CD4-positive, alpha-beta memory T cell (primary cell): Measurements from ENCODE around the gene FRMPD4. TPM values are rescaled to one million over a fixed set of nuclear protein-coding genes. Genes with fewer than 3 reads are reported as not detected.

ENCODE experiments used
- CTCF ChIA-PET: fragments of 350-600 bp; sonication (Branson Sonifier 250); formaldehyde crosslinking; loops from one replicate; lab custom pipeline; 2021; ENCODE audit warnings: inconsistent platforms; ENCODE audit not compliant: partially characterized antibody; lab: Charles Lee
- POLR2A ChIA-PET: fragments of 350-600 bp; sonication (Branson Sonifier 250); formaldehyde crosslinking; loops from one replicate; lab custom pipeline; 2021; ENCODE audit not compliant: partially characterized antibody; lab: Charles Lee
- DNase-seq, 5 donors: peaks; one replicate each; pipeline versions ENCODE4 v3.0.0 to v3.0.0-alpha.2; 2020 to 2022; ENCODE audit warnings: mixed read lengths in 1 of 5
- H3K27ac ChIP-seq: one replicate; pipeline ENCODE4 v1.7.0; 2013; ENCODE audit warnings: low read depth, low read length
- H3K27me3 ChIP-seq: 2 replicates; pipeline ENCODE4 v1.7.0; 2013; ENCODE audit warnings: mild to moderate bottlenecking, low read length, moderate library complexity; ENCODE audit not compliant: insufficient read depth
- H3K36me3 ChIP-seq: 2 replicates; pipeline ENCODE4 v1.7.0; 2013; ENCODE audit warnings: mild to moderate bottlenecking, low read length, moderate library complexity; ENCODE audit not compliant: insufficient read depth
- H3K4me1 ChIP-seq: 2 replicates; pipeline ENCODE4 v1.7.0; 2013; ENCODE audit warnings: mild to moderate bottlenecking, low read length, moderate library complexity; ENCODE audit not compliant: insufficient read depth
- H3K4me3 ChIP-seq, 2 donors: one replicate each; pipeline ENCODE4 v1.7.0; 2013; ENCODE audit warnings: low read length in 2 of 2, mild to moderate bottlenecking in 1 of 2
- H3K9me3 ChIP-seq, 2 donors: one replicate each; pipeline ENCODE4 v1.7.0; 2013; ENCODE audit warnings: low read length in 2 of 2, control low read depth in 1 of 2; ENCODE audit not compliant: control insufficient read depth in 1 of 2
- H3K27ac Mint-ChIP-seq, 7 donors: one replicate each; pipeline ENCODE4 v1.8.0; 2020 to 2021; ENCODE audit warnings: mixed read lengths in 7 of 7, mild to moderate bottlenecking in 6 of 7, inconsistent platforms in 3 of 7, moderate library complexity in 3 of 7
- H3K27me3 Mint-ChIP-seq, 2 donors: one replicate each; pipeline ENCODE4 v1.8.0; 2020 to 2021; ENCODE audit warnings: mixed read lengths in 2 of 2
- H3K36me3 Mint-ChIP-seq, 2 donors: one replicate each; pipeline ENCODE4 v1.8.0; 2020 to 2021; ENCODE audit warnings: mixed read lengths in 2 of 2, inconsistent platforms in 1 of 2, mild to moderate bottlenecking in 1 of 2
- H3K4me1 Mint-ChIP-seq, 4 donors: one replicate each; pipeline ENCODE4 v1.8.0; 2020 to 2021; ENCODE audit warnings: mixed read lengths in 4 of 4, mild to moderate bottlenecking in 1 of 4
- H3K4me3 Mint-ChIP-seq, 8 donors: one replicate each; pipeline ENCODE4 v1.8.0; 2020 to 2021; ENCODE audit warnings: mixed read lengths in 8 of 8, mild to moderate bottlenecking in 7 of 8, moderate library complexity in 6 of 8, inconsistent platforms in 3 of 8
- H3K9me3 Mint-ChIP-seq, 8 donors: one replicate each; pipeline ENCODE4 v1.8.0; 2020 to 2021; ENCODE audit warnings: mixed read lengths in 8 of 8, mild to moderate bottlenecking in 5 of 8, inconsistent platforms in 3 of 8, moderate library complexity in 1 of 8
- intact Hi-C: fragments of 100-400 bp; cut with micrococcal nuclease; formaldehyde crosslinking; loops from one replicate; pipeline ENCODE4 v1.15.1; 2023
- polyA plus RNA-seq, 2 donors: library from polyadenylated mRNA; unstranded; fragments of 300-500 nt; fragmentation: Illumina TruSeq; gene quantifications; one replicate each; pipeline ENCODE4 v1.2.3, GENCODE V29; 2021
- total RNA-seq, 2 experiments: library from RNA; stranded (reverse); gene quantifications; one replicate each; pipeline ENCODE4 v1.2.3, GENCODE V29; 2021

Gene FRMPD4
- total and polyA plus RNA-seq, 4 experiments from 2014 or later: not detected

- Histone ChIP-seq H3K27ac (no peak overlapping the region), H3K4me1 (no peaks in the 10 kb centered on the region), H3K27me3 (no peaks in the 10 kb centered on the region), H3K4me3 (no peak overlapping the region), H3K9me3 (no peaks in the 10 kb centered on the region), H3K36me3 (no peaks in the 10 kb centered on the region)
- no peaks in the 10 kb centered on the region for H3K27me3 Mint-ChIP-seq
- ChIA-PET POLR2A (no interaction called here), CTCF (no interaction called here)
- no peaks in the 10 kb centered on the region for H3K4me1 Mint-ChIP-seq
- H3K27ac Mint-ChIP-seq: no peak overlapping the region
- no peaks in the 10 kb centered on the region for H3K36me3 Mint-ChIP-seq
- intact Hi-C loops: no loop called here
- DNase-seq: no peak
- H3K4me3 Mint-ChIP-seq: no peak overlapping the region
- H3K9me3 Mint-ChIP-seq: no peaks in the 10 kb centered on the region
These were observed 194.6 kb downstream of the FRMPD4 start for GRCh38 chrX:12332786-12333347.

GRCh38 chrX:12339921-12340320, 201.6 kb downstream of the FRMPD4 start:
- no peaks in the 10 kb centered on the region for H3K4me1 Mint-ChIP-seq
- CTCF ChIA-PET: no interaction called here
- no peaks in the 10 kb centered on the region for H3K36me3 ChIP-seq

GRCh38 chrX:12344954-12345353, 206.7 kb downstream of the FRMPD4 start:
- H3K27me3 ChIP-seq: no peaks in the 10 kb centered on the region
- H3K27ac Mint-ChIP-seq: no peak overlapping the region
- H3K36me3 ChIP-seq: no peaks in the 10 kb centered on the region
- DNase-seq: no peak
- ChIA-PET CTCF (no interaction called here), POLR2A (no interaction called here)
- H3K4me1 Mint-ChIP-seq: no peaks in the 10 kb centered on the region
- peaks cover 0 to 5% (median 0%) of the 10 kb centered on the region in 8 donors for H3K9me3 Mint-ChIP-seq
- H3K36me3 Mint-ChIP-seq: no peaks in the 10 kb centered on the region
- no peak overlapping the region for H3K4me3 ChIP-seq
- no peaks in the 10 kb centered on the region for H3K4me1 ChIP-seq
- H3K27ac ChIP-seq: no peak overlapping the region
- intact Hi-C loops: no loop called here
- H3K9me3 ChIP-seq: no peaks in the 10 kb centered on the region
- no peaks in the 10 kb centered on the region for H3K27me3 Mint-ChIP-seq
- H3K4me3 Mint-ChIP-seq: no peak overlapping the region

More at GRCh38 chrX:12339921-12340320, 201.6 kb downstream of the FRMPD4 start:
- no peaks in the 10 kb centered on the region for H3K9me3 ChIP-seq
- no peak overlapping the region for H3K4me3 Mint-ChIP-seq
- H3K27ac ChIP-seq: no peak overlapping the region
- DNase-seq: no peak
- no peaks in the 10 kb centered on the region for H3K36me3 Mint-ChIP-seq
- peaks cover 0 to 5% (median 0%) of the 10 kb centered on the region in 8 donors for H3K9me3 Mint-ChIP-seq
- H3K27ac Mint-ChIP-seq: no peak overlapping the region
- no peaks in the 10 kb centered on the region for H3K27me3 Mint-ChIP-seq
- no peaks in the 10 kb centered on the region for H3K4me1 ChIP-seq
- intact Hi-C loops: no loop called here
- H3K4me3 ChIP-seq: no peak overlapping the region
- POLR2A ChIA-PET: no interaction called here
- no peaks in the 10 kb centered on the region for H3K27me3 ChIP-seq

GRCh38 chrX:12349201-12349600, 210.9 kb downstream of the FRMPD4 start:
- H3K4me3 Mint-ChIP-seq: no peak overlapping the region
- Histone ChIP-seq H3K9me3 (no peaks in the 10 kb centered on the region), H3K4me1 (no peaks in the 10 kb centered on the region), H3K27me3 (no peaks in the 10 kb centered on the region), H3K27ac (no peak overlapping the region), H3K36me3 (no peaks in the 10 kb centered on the region), H3K4me3 (no peak overlapping the region)
- H3K9me3 Mint-ChIP-seq: peaks cover 0 to 2% (median 0%) of the 10 kb centered on the region in 8 donors
- H3K4me1 Mint-ChIP-seq: no peaks in the 10 kb centered on the region
- no peak overlapping the region for H3K27ac Mint-ChIP-seq
- no peaks in the 10 kb centered on the region for H3K36me3 Mint-ChIP-seq
- intact Hi-C loops: no loop called here
- ChIA-PET CTCF (no interaction called here), POLR2A (no interaction called here)
- H3K27me3 Mint-ChIP-seq: no peaks in the 10 kb centered on the region
- no peak for DNase-seq

GRCh38 chrX:12352922-12353321, 214.6 kb downstream of the FRMPD4 start:
- no peak overlapping the region for H3K27ac ChIP-seq
- H3K9me3 Mint-ChIP-seq: peaks cover 0 to 2% (median 0%) of the 10 kb centered on the region in 8 donors
- no peak overlapping the region for H3K27ac Mint-ChIP-seq
- H3K4me3 Mint-ChIP-seq: no peak overlapping the region
- no peaks in the 10 kb centered on the region for H3K4me1 ChIP-seq
- intact Hi-C loops: no loop called here
- H3K36me3 ChIP-seq: no peaks in the 10 kb centered on the region
- H3K27me3 Mint-ChIP-seq: no peaks in the 10 kb centered on the region
- no peaks in the 10 kb centered on the region for H3K27me3 ChIP-seq
- no peak overlapping the region for H3K4me3 ChIP-seq
- no peaks in the 10 kb centered on the region for H3K4me1 Mint-ChIP-seq
- POLR2A ChIA-PET: no interaction called here
- no peaks in the 10 kb centered on the region for H3K36me3 Mint-ChIP-seq
- CTCF ChIA-PET: no interaction called here
- no peaks in the 10 kb centered on the region for H3K9me3 ChIP-seq
- DNase-seq: no peak

- CTCF ChIA-PET: no interaction called here
- Mint-ChIP-seq H3K36me3 (no peaks in the 10 kb centered on the region), H3K27ac (no peak overlapping the region), H3K27me3 (no peaks in the 10 kb centered on the region), H3K4me1 (no peaks in the 10 kb centered on the region), H3K4me3 (no peak overlapping the region), H3K9me3 (peaks cover 0 to 4% (median 0%) of the 10 kb centered on the region in 8 donors)
- Histone ChIP-seq H3K27me3 (no peaks in the 10 kb centered on the region), H3K36me3 (no peaks in the 10 kb centered on the region), H3K4me1 (no peaks in the 10 kb centered on the region), H3K9me3 (no peaks in the 10 kb centered on the region), H3K27ac (no peak overlapping the region), H3K4me3 (no peak overlapping the region)
- no peak for DNase-seq
- intact Hi-C loops: no loop called here
- POLR2A ChIA-PET: no interaction called here
These were observed 222.1 kb downstream of the FRMPD4 start for GRCh38 chrX:12360383-12360782.

- CTCF ChIA-PET: no interaction called here
- no peak overlapping the region for H3K27ac ChIP-seq
- no peaks in the 10 kb centered on the region for H3K36me3 ChIP-seq
- H3K4me1 ChIP-seq: no peaks in the 10 kb centered on the region
- POLR2A ChIA-PET: no interaction called here
- no peaks in the 10 kb centered on the region for H3K36me3 Mint-ChIP-seq
- no peak overlapping the region for H3K4me3 ChIP-seq
- no peak overlapping the region for H3K4me3 Mint-ChIP-seq
- H3K4me1 Mint-ChIP-seq: no peaks in the 10 kb centered on the region
- peaks cover 0 to 4% (median under 1%) of the 10 kb centered on the region in 8 donors for H3K9me3 Mint-ChIP-seq
- intact Hi-C loops: no loop called here
- H3K9me3 ChIP-seq: no peaks in the 10 kb centered on the region
- no peaks in the 10 kb centered on the region for H3K27me3 ChIP-seq
- no peaks in the 10 kb centered on the region for H3K27me3 Mint-ChIP-seq
- no peak overlapping the region for H3K27ac Mint-ChIP-seq
- no peak for DNase-seq
These were observed 222.8 kb downstream of the FRMPD4 start for GRCh38 chrX:12360986-12361598.
